Lung (tissue), 12 donors: Measurements from ENCODE around the gene PDE1C. TPM values are rescaled to one million over a fixed set of nuclear protein-coding genes. Genes with fewer than 3 reads are reported as not detected.

ENCODE experiments used
- ATAC-seq: fragments of 200-7000 bp; cut with Tn5 transposase; one replicate; pipeline ENCODE4 v1.9.1; 2020; ENCODE audit warnings: moderate number of reproducible peaks; ENCODE audit not compliant: insufficient read depth, low FRiP score
- DNase-seq, 3 donors: peaks; one replicate each; pipeline ENCODE4 v3.0.0-alpha.2; 2013 to 2017
- H3K27ac ChIP-seq, 2 donors: one replicate each; pipeline ENCODE4 v1.5.1; 2013; ENCODE audit warnings: mild to moderate bottlenecking in 2 of 2, moderate library complexity in 2 of 2, control low read depth in 1 of 2, inconsistent platforms in 1 of 2, low read depth in 1 of 2, low read length in 1 of 2
- H3K27me3 ChIP-seq, 3 donors: one replicate each; pipeline ENCODE4 v1.5.1; 2013; ENCODE audit warnings: low read length in 2 of 3; ENCODE audit not compliant: control insufficient read depth in 3 of 3, insufficient read depth in 3 of 3
- H3K36me3 ChIP-seq, 4 donors: one replicate each; pipeline ENCODE4 v1.5.1; 2013; ENCODE audit warnings: low read length in 4 of 4, mild to moderate bottlenecking in 1 of 4, moderate library complexity in 1 of 4; ENCODE audit not compliant: control insufficient read depth in 4 of 4, insufficient read depth in 4 of 4
- H3K4me1 ChIP-seq, 5 donors: one replicate each; pipeline ENCODE4 v1.5.1; 2013; ENCODE audit warnings: low read length in 5 of 5, mild to moderate bottlenecking in 2 of 5, moderate library complexity in 1 of 5; ENCODE audit not compliant: control insufficient read depth in 5 of 5, insufficient read depth in 5 of 5
- H3K4me3 ChIP-seq: one replicate; pipeline ENCODE4 v1.5.1; 2013; ENCODE audit warnings: mild to moderate bottlenecking, control low read depth, moderate library complexity
- H3K9ac ChIP-seq, 2 donors: one replicate each; pipeline ENCODE4 v1.5.1; 2013; ENCODE audit warnings: low read length in 2 of 2, control low read depth in 1 of 2; ENCODE audit not compliant: insufficient read depth in 1 of 2
- H3K9me3 ChIP-seq, 4 donors: one replicate each; pipeline ENCODE4 v1.5.1; 2013; ENCODE audit warnings: low read length in 3 of 4, mild to moderate bottlenecking in 1 of 4, moderate library complexity in 1 of 4; ENCODE audit not compliant: control insufficient read depth in 4 of 4, insufficient read depth in 3 of 4
- WGBS, 2 donors: extraction: QIAGEN DNeasy Blood & Tissue Kit; methylation state at CpG; one replicate each; pipeline ENCODE4 v1.1.7; 2013; 5-methylcytosine and 5-hydroxymethylcytosine counted together
- polyA plus RNA-seq, 2 donors: library from polyadenylated mRNA; stranded (reverse); fragments of 200-250 nt; gene quantifications; one replicate each; pipeline ENCODE4 v1.2.1, GENCODE V29; 2013
- total RNA-seq, 2 donors: library from RNA; depleted of rRNA in 1 of 2; stranded (reverse); fragments of >200 nt in 1 of 2; gene quantifications; one replicate each; pipeline ENCODE4 v1.2.1, GENCODE V29; 2014 to 2021
- TF ChIP-seq, protein P1 (sequence below): IDR thresholded peaks from 2 replicates; pipeline ENCODE4 v1.5.1; 2012; ENCODE audit warnings: mild to moderate bottlenecking; ENCODE audit errors: control extremely low read depth, extremely low read depth
- donor health status: control.
- donor health status: control.
- donor health status: Bipolar disorder and iron deficiency.
- donor health status: healthy.
- donor health status: DM: yes; HTN: yes; CAD: no.

Gene PDE1C
- total and polyA plus RNA-seq, 4 donors, result 1.9 to 14.3 (median 6.1) TPM

GRCh38 chr7:31772211-31772610 is 298.0 kb downstream of the PDE1C start:
- Histone ChIP-seq H3K27me3 (no peaks in the 10 kb centered on the region), H3K27ac (no peak overlapping the region), H3K36me3 (no peaks in the 10 kb centered on the region), H3K9ac (no peak overlapping the region), H3K4me3 (no peak overlapping the region), H3K4me1 (peaks cover 0 to 4% (median 0%) of the 10 kb centered on the region in 5 donors), H3K9me3 (peaks cover 0 to 1% (median 0%) of the 10 kb centered on the region in 4 donors)
- DNase-seq (peak in 2 of 3 donors; percentile 6 to 10), ATAC-seq (no peak)
- TF ChIP-seq, protein P1, sequence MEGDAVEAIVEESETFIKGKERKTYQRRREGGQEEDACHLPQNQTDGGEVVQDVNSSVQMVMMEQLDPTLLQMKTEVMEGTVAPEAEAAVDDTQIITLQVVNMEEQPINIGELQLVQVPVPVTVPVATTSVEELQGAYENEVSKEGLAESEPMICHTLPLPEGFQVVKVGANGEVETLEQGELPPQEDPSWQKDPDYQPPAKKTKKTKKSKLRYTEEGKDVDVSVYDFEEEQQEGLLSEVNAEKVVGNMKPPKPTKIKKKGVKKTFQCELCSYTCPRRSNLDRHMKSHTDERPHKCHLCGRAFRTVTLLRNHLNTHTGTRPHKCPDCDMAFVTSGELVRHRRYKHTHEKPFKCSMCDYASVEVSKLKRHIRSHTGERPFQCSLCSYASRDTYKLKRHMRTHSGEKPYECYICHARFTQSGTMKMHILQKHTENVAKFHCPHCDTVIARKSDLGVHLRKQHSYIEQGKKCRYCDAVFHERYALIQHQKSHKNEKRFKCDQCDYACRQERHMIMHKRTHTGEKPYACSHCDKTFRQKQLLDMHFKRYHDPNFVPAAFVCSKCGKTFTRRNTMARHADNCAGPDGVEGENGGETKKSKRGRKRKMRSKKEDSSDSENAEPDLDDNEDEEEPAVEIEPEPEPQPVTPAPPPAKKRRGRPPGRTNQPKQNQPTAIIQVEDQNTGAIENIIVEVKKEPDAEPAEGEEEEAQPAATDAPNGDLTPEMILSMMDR, result no peak
- WGBS, 2 donors, result 71 to 88% methylated on average over 2 of the region's 2 CpGs

DNA sequence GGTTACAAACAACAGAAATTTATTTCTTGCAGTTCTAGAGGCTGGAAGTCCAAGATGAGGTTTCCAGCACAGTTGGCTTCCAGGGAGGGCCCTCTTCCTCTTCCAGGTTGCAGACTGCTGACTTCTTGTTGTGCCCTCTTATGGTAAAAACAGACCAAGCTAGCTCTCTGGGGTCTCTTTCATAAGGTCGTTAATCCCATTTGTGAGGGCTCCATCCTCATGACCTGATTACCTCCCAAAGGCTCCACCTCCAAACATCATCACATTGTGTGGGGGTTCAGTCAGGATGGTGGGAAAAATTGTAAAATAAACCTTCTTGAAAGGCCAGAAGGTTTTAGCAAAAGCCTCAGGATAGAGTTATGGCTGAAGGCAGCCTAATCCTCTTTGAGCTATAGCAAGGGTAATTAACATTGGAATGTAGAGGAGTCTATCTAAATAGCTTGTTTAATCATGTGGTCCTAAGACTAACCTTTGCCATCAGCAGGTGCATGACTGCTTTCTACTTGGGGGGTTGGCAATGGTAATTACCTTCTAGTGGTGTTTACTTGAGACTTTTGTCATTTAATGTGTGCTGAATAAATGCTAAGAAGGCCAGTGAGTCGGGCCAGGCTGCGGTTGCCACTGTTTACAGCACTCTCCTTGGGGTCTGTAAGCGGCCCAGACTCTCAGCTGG is 302.4 kb downstream of the PDE1C start:
- Histone ChIP-seq H3K4me1 (no peaks in the 10 kb centered on the region), H3K27ac (no peak overlapping the region), H3K4me3 (no peak overlapping the region), H3K27me3 (peaks cover 0 to 2% (median 0%) of the 10 kb centered on the region in 3 donors), H3K9me3 (peaks cover 0 to 1% (median 0%) of the 10 kb centered on the region in 4 donors), H3K9ac (no peak overlapping the region), H3K36me3 (peaks cover 0 to 3% (median 0%) of the 10 kb centered on the region in 4 donors)
- ATAC-seq (no peak), DNase-seq (no peak)
- WGBS, 2 donors, result 62 to 65% methylated on average over 4 of the region's 4 CpGs
- TF ChIP-seq, protein P1, result no peak

DNA sequence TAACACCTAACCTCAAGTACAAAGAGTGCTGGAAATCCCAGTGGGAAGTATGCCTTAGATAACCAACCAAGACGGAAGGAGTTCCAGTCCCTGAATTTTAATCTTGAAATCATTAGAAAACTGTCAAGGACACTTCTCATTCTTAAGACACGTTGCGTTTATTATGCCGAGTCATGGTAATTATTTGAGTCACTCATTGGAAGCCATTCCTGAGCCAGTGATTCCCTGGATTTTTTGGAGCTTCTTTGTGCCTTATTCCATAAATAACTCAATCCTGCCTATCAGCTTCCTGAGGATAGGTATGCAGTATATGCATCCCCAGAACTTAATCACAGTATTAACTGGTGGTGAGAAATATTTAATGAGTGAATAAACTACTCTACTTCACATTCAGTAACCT is 305.7 kb downstream of the PDE1C start:
- Histone ChIP-seq H3K4me3 (no peak overlapping the region), H3K4me1 (no peaks in the 10 kb centered on the region), H3K27ac (no peak overlapping the region), H3K27me3 (peaks cover 0 to 2% (median 0%) of the 10 kb centered on the region in 3 donors), H3K9me3 (no peaks in the 10 kb centered on the region), H3K9ac (no peak overlapping the region), H3K36me3 (peaks cover 0 to 3% (median 0%) of the 10 kb centered on the region in 4 donors)
- ATAC-seq, result no peak
- 64 to 78% methylated on average over 4 of the region's 4 CpGs for WGBS, 2 donors
- TF ChIP-seq, protein P1, result no peak
- DNase-seq, result no peak
